Measurements from ENCODE around the gene ERC2. TPM values are rescaled to one million over a fixed set of nuclear protein-coding genes. Genes with fewer than 3 reads are reported as not detected.

Gene ERC2
- total RNA-seq, 1 donor from 2014 or later, result 32.5 TPM

DNA sequence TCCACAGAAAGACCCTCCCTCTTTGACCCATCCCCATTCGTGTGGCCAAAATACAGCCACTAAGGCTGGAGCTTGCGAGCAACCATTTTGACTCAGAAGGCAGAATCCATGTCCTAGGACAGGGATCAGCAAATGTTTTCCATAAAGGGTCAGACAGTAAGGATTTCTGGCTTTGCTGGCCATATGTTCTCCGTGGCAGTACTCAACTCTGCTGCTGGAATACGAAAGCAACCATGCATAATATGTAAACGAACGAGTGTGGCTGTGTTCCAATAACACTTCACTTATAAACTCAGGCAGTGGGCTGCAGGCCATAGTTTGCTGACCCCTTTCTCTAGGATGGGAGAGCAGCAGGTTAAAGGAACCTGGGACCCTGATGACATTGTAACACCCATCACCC is 903.5 kb downstream of the ERC2 start:
- Mint-ChIP-seq H3K9me3 (ENCODE audit: low read depth) (no peaks in the 10 kb centered on the region), H3K36me3 (ENCODE audit: insufficient read depth) (no peaks in the 10 kb centered on the region), H3K4me1 (ENCODE audit: low read depth) (peaks cover 4% of the 10 kb centered on the region), H3K4me3 (ENCODE audit: low read depth) (no peak overlapping the region), H3K27me3 (no peaks in the 10 kb centered on the region), H3K27ac (no peak overlapping the region)
- TF ChIP-seq, protein P1, sequence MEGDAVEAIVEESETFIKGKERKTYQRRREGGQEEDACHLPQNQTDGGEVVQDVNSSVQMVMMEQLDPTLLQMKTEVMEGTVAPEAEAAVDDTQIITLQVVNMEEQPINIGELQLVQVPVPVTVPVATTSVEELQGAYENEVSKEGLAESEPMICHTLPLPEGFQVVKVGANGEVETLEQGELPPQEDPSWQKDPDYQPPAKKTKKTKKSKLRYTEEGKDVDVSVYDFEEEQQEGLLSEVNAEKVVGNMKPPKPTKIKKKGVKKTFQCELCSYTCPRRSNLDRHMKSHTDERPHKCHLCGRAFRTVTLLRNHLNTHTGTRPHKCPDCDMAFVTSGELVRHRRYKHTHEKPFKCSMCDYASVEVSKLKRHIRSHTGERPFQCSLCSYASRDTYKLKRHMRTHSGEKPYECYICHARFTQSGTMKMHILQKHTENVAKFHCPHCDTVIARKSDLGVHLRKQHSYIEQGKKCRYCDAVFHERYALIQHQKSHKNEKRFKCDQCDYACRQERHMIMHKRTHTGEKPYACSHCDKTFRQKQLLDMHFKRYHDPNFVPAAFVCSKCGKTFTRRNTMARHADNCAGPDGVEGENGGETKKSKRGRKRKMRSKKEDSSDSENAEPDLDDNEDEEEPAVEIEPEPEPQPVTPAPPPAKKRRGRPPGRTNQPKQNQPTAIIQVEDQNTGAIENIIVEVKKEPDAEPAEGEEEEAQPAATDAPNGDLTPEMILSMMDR (IDR thresholded peaks at IDR 0.05; ENCODE audit: unreplicated experiment), result no peak
- DNase-seq (ENCODE audit: low spot score, unreplicated experiment), result no peak

DNA sequence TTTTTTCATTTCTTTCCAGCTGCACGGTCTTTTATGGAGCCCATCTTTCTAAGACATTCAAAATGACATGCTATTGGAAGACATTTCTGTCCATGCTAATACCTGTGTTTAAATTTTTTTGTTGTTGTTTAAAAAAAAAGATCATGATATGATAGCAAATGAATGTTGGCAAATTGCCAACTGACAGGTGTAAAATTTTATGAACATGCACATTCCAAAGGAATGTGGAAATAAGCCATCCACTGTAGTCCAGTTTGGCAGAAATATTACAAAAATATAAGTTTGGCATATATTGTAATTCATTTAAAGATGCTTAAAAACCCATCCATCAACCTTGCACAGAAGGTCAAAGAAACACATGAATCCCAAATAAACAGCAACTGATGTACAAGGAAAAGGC is 905.6 kb downstream of the ERC2 start:
- H3K4me3 Mint-ChIP-seq (ENCODE audit: low read depth), result no peak overlapping the region
- H3K27me3 Mint-ChIP-seq, result no peaks in the 10 kb centered on the region
- H3K4me1 Mint-ChIP-seq (ENCODE audit: low read depth), result no peaks in the 10 kb centered on the region
- no peaks in the 10 kb centered on the region for H3K36me3 Mint-ChIP-seq (ENCODE audit: insufficient read depth)
- TF ChIP-seq, protein P1 (IDR thresholded peaks at IDR 0.05; ENCODE audit: unreplicated experiment), result no peak
- H3K27ac Mint-ChIP-seq, result no peak overlapping the region
- H3K9me3 Mint-ChIP-seq (ENCODE audit: low read depth), result no peaks in the 10 kb centered on the region
- no peak for DNase-seq (ENCODE audit: low spot score, unreplicated experiment)

DNA sequence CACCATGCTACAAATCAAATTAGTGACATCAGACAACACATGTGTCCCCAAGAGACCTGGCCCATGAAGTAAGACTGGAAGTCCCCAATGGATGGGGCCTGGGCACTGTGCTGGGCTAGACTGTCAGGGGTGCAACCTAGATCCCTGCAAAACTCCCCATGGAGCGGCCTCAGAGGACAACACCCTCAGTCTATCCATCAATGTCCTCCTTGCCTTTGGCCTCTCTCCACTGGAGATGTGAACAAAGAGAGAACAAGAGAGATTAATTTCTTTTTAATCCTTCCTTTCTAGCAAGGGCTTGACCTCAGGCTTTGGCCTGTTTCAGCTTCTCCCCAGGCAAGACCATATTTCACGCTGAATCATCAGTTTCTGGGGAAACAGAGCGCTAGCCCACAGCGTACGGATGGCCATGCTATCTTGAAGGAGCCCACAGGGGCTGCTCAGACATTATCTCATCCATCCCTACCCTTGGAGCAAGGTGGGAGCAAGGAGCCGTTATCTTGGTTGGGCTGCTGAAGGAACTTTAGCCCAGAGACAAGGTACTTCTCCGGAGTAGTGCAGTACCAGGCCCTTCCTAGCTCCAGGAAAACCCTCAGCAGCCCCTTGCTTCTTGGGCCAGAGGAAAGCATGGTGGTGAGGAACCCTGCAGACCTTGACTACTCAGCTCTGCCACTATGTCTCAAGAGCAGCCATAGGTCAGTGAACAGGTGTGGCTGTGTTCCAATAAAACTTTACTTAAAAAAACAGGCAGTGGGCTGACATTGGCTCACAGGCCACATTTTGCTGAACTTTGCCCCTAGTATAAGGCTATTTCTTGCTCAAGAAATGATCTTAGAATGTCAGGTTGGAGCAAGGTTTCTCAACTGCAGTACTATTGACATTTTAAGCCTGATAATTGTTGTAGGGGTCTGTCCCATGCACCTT is 908.5 kb downstream of the ERC2 start:
- Mint-ChIP-seq H3K9me3 (ENCODE audit: low read depth) (no peaks in the 10 kb centered on the region), H3K4me1 (ENCODE audit: low read depth) (peaks cover 7% of the 10 kb centered on the region), H3K4me3 (ENCODE audit: low read depth) (no peak overlapping the region), H3K36me3 (ENCODE audit: insufficient read depth) (no peaks in the 10 kb centered on the region), H3K27ac (no peak overlapping the region), H3K27me3 (no peaks in the 10 kb centered on the region)
- TF ChIP-seq, protein P1 (IDR thresholded peaks at IDR 0.05; ENCODE audit: unreplicated experiment), result no peak
- DNase-seq (ENCODE audit: low spot score, unreplicated experiment), result no peak

GRCh38 chr3:55558316-55558715 is 910.0 kb downstream of the ERC2 start:
- DNase-seq (ENCODE audit: low spot score, unreplicated experiment), result no peak
- H3K9me3 Mint-ChIP-seq (ENCODE audit: low read depth), result no peaks in the 10 kb centered on the region
- TF ChIP-seq, protein P1 (IDR thresholded peaks at IDR 0.05; ENCODE audit: unreplicated experiment), result no peak
- H3K4me1 Mint-ChIP-seq (ENCODE audit: low read depth), result peaks cover 7% of the 10 kb centered on the region
- H3K4me3 Mint-ChIP-seq (ENCODE audit: low read depth), result no peak overlapping the region
- no peak overlapping the region for H3K27ac Mint-ChIP-seq
- H3K36me3 Mint-ChIP-seq (ENCODE audit: insufficient read depth), result no peaks in the 10 kb centered on the region
- H3K27me3 Mint-ChIP-seq, result no peaks in the 10 kb centered on the region

DNA sequence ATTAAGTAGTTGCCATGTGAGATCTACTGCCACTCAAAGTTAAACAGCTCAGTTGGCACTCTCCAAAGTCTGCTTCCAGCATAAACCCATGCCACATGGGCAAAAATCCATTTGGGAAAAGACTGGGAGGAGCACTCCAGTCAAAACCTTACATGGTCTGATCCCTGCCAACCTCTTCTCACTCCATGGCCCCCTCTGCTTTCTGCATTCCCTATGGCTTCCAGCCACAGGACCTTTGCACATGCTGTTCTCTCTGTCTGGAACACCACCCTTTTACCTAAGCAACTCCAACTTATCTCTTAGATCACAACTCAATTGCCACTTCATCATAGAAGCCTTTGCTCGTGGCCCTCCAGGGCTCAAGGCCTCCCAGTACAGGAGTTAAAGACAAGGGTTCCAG is 910.7 kb downstream of the ERC2 start:
- no peaks in the 10 kb centered on the region for H3K36me3 Mint-ChIP-seq (ENCODE audit: insufficient read depth)
- H3K9me3 Mint-ChIP-seq (ENCODE audit: low read depth), result no peaks in the 10 kb centered on the region
- TF ChIP-seq, protein P1 (IDR thresholded peaks at IDR 0.05; ENCODE audit: unreplicated experiment), result no peak
- no peak for DNase-seq (ENCODE audit: low spot score, unreplicated experiment)
- peaks cover 7% of the 10 kb centered on the region for H3K4me1 Mint-ChIP-seq (ENCODE audit: low read depth)
- H3K27ac Mint-ChIP-seq, result no peak overlapping the region
- H3K27me3 Mint-ChIP-seq, result no peaks in the 10 kb centered on the region
- H3K4me3 Mint-ChIP-seq (ENCODE audit: low read depth), result no peak overlapping the region
